Measurements from ENCODE around the gene NHERF1.

GRCh38 chr17:74803971-74804370, 55.5 kb downstream of the NHERF1 start:
- TF ChIP-seq POLR2A (IDR thresholded peaks at IDR 0.05; ENCODE audit: low read length) = no peak
- TF ChIP-seq GATA1 (IDR thresholded peaks at IDR 0.05; ENCODE audit: low read depth, low read length) = no peak
